H1 (cell line): ENCODE data around the gene MFN1. TPM values are rescaled to one million over a fixed set of nuclear protein-coding genes. Genes with fewer than 3 reads are reported as not detected.

Source experiments
- CTCF ChIA-PET: fragments of 300-600 bp; sonication (Branson Sonifier 250); formaldehyde crosslinking; loops from one replicate; lab custom pipeline; 2021; ENCODE audit not compliant: partially characterized antibody; lab: Charles Lee
- POLR2A ChIA-PET: fragments of 300-600 bp; sonication (Branson Sonifier 250); formaldehyde crosslinking; loops from one replicate; lab custom pipeline; 2021; ENCODE audit warnings: inconsistent platforms; ENCODE audit not compliant: partially characterized antibody; lab: Charles Lee
- DNase-seq, 2 experiments: peaks; one replicate each; pipeline versions ENCODE4 v3.0.0 to v3.0.0-alpha.2; 2010 to 2022; ENCODE audit warnings: low spot score in 2 of 2, low read depth in 1 of 2, mixed read lengths in 1 of 2
- FAIRE-seq: peaks from 2 replicates; lab custom pipeline; 2011; peaks lifted over from hg19 to GRCh38; lab: Jason Lieb, UNC
- H2AFZ ChIP-seq: 2 replicates; pipeline ENCODE4 v1.8.1; 2012; ENCODE audit warnings: low read length, inconsistent platforms
- H2AK5ac ChIP-seq: 2 replicates; pipeline ENCODE4 v1.6.1; 2013; ENCODE audit warnings: low read depth, low read length
- H2BK120ac ChIP-seq: replicated peaks from 2 replicates; pipeline ENCODE3; 2013; ENCODE audit warnings: low read depth, low read length, inconsistent platforms
- H2BK12ac ChIP-seq: 2 replicates; pipeline ENCODE4 v1.6.1; 2013; ENCODE audit warnings: low read depth, low read length
- H2BK15ac ChIP-seq: 2 replicates; pipeline ENCODE4 v1.6.1; 2013; ENCODE audit warnings: low read length
- H2BK20ac ChIP-seq: 2 replicates; pipeline ENCODE4 v1.6.1; 2013; ENCODE audit warnings: low read length
- H2BK5ac ChIP-seq: 2 replicates; pipeline ENCODE4 v1.6.1; 2013; ENCODE audit warnings: low read depth, low read length
- H3K14ac ChIP-seq: 2 replicates; pipeline ENCODE4 v1.6.1; 2013; ENCODE audit warnings: inconsistent platforms; ENCODE audit not compliant: insufficient read length
- H3K18ac ChIP-seq: 2 replicates; pipeline ENCODE4 v1.6.1; 2013; ENCODE audit warnings: low read length; ENCODE audit errors: extremely low read depth
- H3K23ac ChIP-seq: 2 replicates; pipeline ENCODE4 v1.6.1; 2013; ENCODE audit warnings: inconsistent platforms; ENCODE audit not compliant: insufficient read length
- H3K23me2 ChIP-seq: 2 replicates; pipeline ENCODE4 v1.6.1; 2013; ENCODE audit warnings: low read depth, low read length
- H3K27ac ChIP-seq: 2 replicates; pipeline ENCODE4 v1.6.1; 2011; ENCODE audit warnings: low read depth, low read length, inconsistent platforms
- H3K27me3 ChIP-seq, 4 experiments: replicated peaks in 1 of 4; 1 replicate in 1 of 4; 2 replicates in 3 of 4; pipeline versions ENCODE4 v1.6.1 to v1.8.1; 2011 to 2013; ENCODE audit warnings: low read length in 3 of 4, mild to moderate bottlenecking in 3 of 4, inconsistent platforms in 2 of 4, mixed read lengths in 2 of 4, moderate library complexity in 1 of 4; ENCODE audit not compliant: control insufficient read depth in 3 of 4, insufficient read depth in 3 of 4; ENCODE audit errors: extremely low read depth in 1 of 4
- H3K36me3 ChIP-seq, 4 experiments: 2 replicates each; pipeline versions ENCODE4 v1.6.1 to v1.8.1; 2011 to 2013; ENCODE audit warnings: mild to moderate bottlenecking in 4 of 4, low read length in 3 of 4, moderate library complexity in 2 of 4, control low read depth in 1 of 4, inconsistent platforms in 1 of 4; ENCODE audit not compliant: insufficient read depth in 4 of 4, control insufficient read depth in 2 of 4
- H3K4ac ChIP-seq: replicated peaks from 2 replicates; pipeline ENCODE3; 2013; ENCODE audit warnings: low read length, low read depth, mixed read lengths, inconsistent platforms; ENCODE audit not compliant: insufficient read length
- H3K4me1 ChIP-seq, 4 experiments: replicated peaks in 1 of 4; 1 replicate in 1 of 4; 2 replicates in 3 of 4; pipeline versions ENCODE4 v1.6.1 to v1.8.1; 2011 to 2013; ENCODE audit warnings: low read length in 3 of 4, inconsistent platforms in 2 of 4, mixed read lengths in 1 of 4; ENCODE audit not compliant: insufficient read depth in 4 of 4, control insufficient read depth in 3 of 4
- H3K4me2 ChIP-seq, 2 experiments: 2 replicates each; pipeline versions ENCODE4 v1.6.1 to v1.8.1; 2011 to 2013; ENCODE audit warnings: low read depth in 2 of 2, low read length in 2 of 2, control low read depth in 1 of 2, inconsistent platforms in 1 of 2, mild to moderate bottlenecking in 1 of 2; ENCODE audit not compliant: insufficient read depth in 1 of 2
- H3K4me3 ChIP-seq, 4 experiments: fragments of 200-600, 300-600 bp in 1 of 4; sonication (generic), shearing (Covaris generic), sonication (Bioruptor Twin) in 1 of 4; 2 replicates each; pipeline versions ENCODE4 v1.5.1 to v1.8.1; 2011 to 2016; ENCODE audit warnings: low read length in 4 of 4, low read depth in 3 of 4, control low read depth in 2 of 4, inconsistent platforms in 2 of 4, mild to moderate bottlenecking in 2 of 4, mixed read lengths in 1 of 4, moderate library complexity in 1 of 4; ENCODE audit not compliant: insufficient read depth in 2 of 4; ENCODE audit errors: extremely low read depth in 1 of 4
- H3K56ac ChIP-seq: replicated peaks from 2 replicates; pipeline ENCODE3; 2013; ENCODE audit warnings: low read depth, mild to moderate bottlenecking, mixed read lengths, low read length, inconsistent platforms; ENCODE audit not compliant: insufficient read length
- H3K79me1 ChIP-seq: 2 replicates; pipeline ENCODE4 v1.6.1; 2013; ENCODE audit warnings: low read depth, low read length, control low read depth
- H3K79me2 ChIP-seq, 2 experiments: 2 replicates each; pipeline versions ENCODE4 v1.6.1 to v1.8.1; 2012 to 2013; ENCODE audit warnings: low read length in 2 of 2, mild to moderate bottlenecking in 2 of 2, inconsistent platforms in 1 of 2; ENCODE audit not compliant: insufficient read depth in 2 of 2, control insufficient read depth in 1 of 2
- H3K9ac ChIP-seq, 4 experiments: replicated peaks in 1 of 4; 1 replicate in 1 of 4; 2 replicates in 3 of 4; pipeline versions ENCODE4 v1.6.1 to v1.8.1; 2011 to 2013; ENCODE audit warnings: low read depth in 3 of 4, low read length in 3 of 4, control low read depth in 2 of 4, mild to moderate bottlenecking in 2 of 4, moderate library complexity in 2 of 4, inconsistent platforms in 1 of 4; ENCODE audit errors: extremely low read depth in 1 of 4
- H3K9me3 ChIP-seq, 2 experiments: 2 replicates each; pipeline versions ENCODE4 v1.6.1 to v1.8.1; 2012 to 2013; ENCODE audit warnings: mild to moderate bottlenecking in 2 of 2, moderate library complexity in 2 of 2, control low read depth in 1 of 2, inconsistent platforms in 1 of 2, low read depth in 1 of 2, low read length in 1 of 2, mixed read lengths in 1 of 2; ENCODE audit not compliant: insufficient read depth in 2 of 2
- H4K20me1 ChIP-seq, 2 experiments: replicated peaks in 1 of 2; 2 replicates each; pipeline versions ENCODE3 to v1.8.1; 2011 to 2013; ENCODE audit warnings: inconsistent platforms in 2 of 2, low read length in 2 of 2, mild to moderate bottlenecking in 1 of 2; ENCODE audit not compliant: insufficient read depth in 2 of 2, control insufficient read depth in 1 of 2
- H4K5ac ChIP-seq: 2 replicates; pipeline ENCODE4 v1.6.1; 2013; ENCODE audit warnings: low read length, low read depth, mixed read lengths, inconsistent platforms; ENCODE audit not compliant: insufficient read length
- H4K8ac ChIP-seq: 2 replicates; pipeline ENCODE4 v1.8.0; 2013; ENCODE audit warnings: mild to moderate bottlenecking, moderate library complexity, low read length, inconsistent platforms; ENCODE audit not compliant: insufficient read depth; ENCODE audit errors: extremely low read depth
- H4K91ac ChIP-seq: replicated peaks from 2 replicates; pipeline ENCODE3; 2013; ENCODE audit warnings: low read length, mixed read lengths, inconsistent platforms; ENCODE audit not compliant: insufficient read length
- CTCF ChIP-seq, 3 experiments: IDR thresholded peaks; 1 replicate in 2 of 3; 2 replicates in 1 of 3; pipeline versions ENCODE4 v1.5.1 to v1.6.1; 2011; ENCODE audit warnings: low read length in 3 of 3, mild to moderate bottlenecking in 3 of 3, inconsistent platforms in 2 of 3, low read depth in 1 of 3, moderate library complexity in 1 of 3; ENCODE audit not compliant: insufficient read depth in 1 of 3; ENCODE audit errors: control extremely low read depth in 1 of 3
- RAD21 ChIP-seq, 2 experiments: IDR thresholded peaks in 1 of 2; conservative IDR thresholded peaks in 1 of 2; 2 replicates each; pipeline ENCODE4 v1.6.1; 2011; ENCODE audit warnings: low read depth in 2 of 2, low read length in 2 of 2, improper control_type of control experiment in 1 of 2, inconsistent platforms in 1 of 2, mild to moderate bottlenecking in 1 of 2, moderate library complexity in 1 of 2
- RNF2 ChIP-seq: fragments of 200-900, 300-1000 bp; sonication (generic); IDR thresholded peaks from 2 replicates; pipeline ENCODE4 v1.7.1; 2016; ENCODE audit warnings: borderline replicate concordance, low read depth, mild to moderate bottlenecking, antibody characterized with exemption, low read length; ENCODE audit not compliant: poor library complexity, severe bottlenecking; ENCODE audit errors: missing control alignments
- SIRT6 ChIP-seq: IDR thresholded peaks from one replicate; pipeline ENCODE4 v1.7.1; 2012; ENCODE audit warnings: low read length, inconsistent platforms
- WGBS, 2 experiments: shearing (Covaris generic) in 1 of 2; methylation state at CpG; one replicate each; pipeline versions ENCODE4 v1.1.6 to v1.1.7; 2013 to 2015; ENCODE audit warnings: low lambda C conversion rate in 2 of 2, mixed read lengths in 2 of 2, inconsistent platforms in 1 of 2, low coverage in 1 of 2, missing lambda C conversion rate in 1 of 2; ENCODE audit not compliant: insufficient replicate concordance in 2 of 2, insufficient coverage in 1 of 2, insufficient read length in 1 of 2; ENCODE audit errors: extremely low coverage in 1 of 2, missing lambda C conversion rate in 1 of 2; 5-methylcytosine and 5-hydroxymethylcytosine counted together
- polyA plus RNA-seq, 7 experiments: library from polyadenylated mRNA; depleted of rRNA in 3 of 7; stranded (reverse) in 5 of 7; unstranded in 2 of 7; fragments of >200 nt in 5 of 7; fragments of 200-250 nt in 2 of 7; gene quantifications; 1 replicate in 5 of 7; 2 replicates in 1 of 7; 4 replicates in 1 of 7; pipeline versions ENCODE4 v1.2.1 to v1.2.3, GENCODE V29; 2011 to 2013; ENCODE audit warnings: missing spikeins in 2 of 7, mixed read lengths in 2 of 7
- total RNA-seq: library from RNA; stranded (reverse); fragmentation: NEBNext Ultra II Directional; extraction: Animal tissue kit (Norgen Biotek cat#: 25700); gene quantifications from 2 replicates; pipeline ENCODE4 v1.2.1, GENCODE V29; 2021

Gene MFN1
- total and polyA plus RNA-seq, 2 of the 8 experiments (the other 6 are each of a cell fraction or from before 2014, with no cell fraction given): 9.1 to 35.6 TPM

DNA sequence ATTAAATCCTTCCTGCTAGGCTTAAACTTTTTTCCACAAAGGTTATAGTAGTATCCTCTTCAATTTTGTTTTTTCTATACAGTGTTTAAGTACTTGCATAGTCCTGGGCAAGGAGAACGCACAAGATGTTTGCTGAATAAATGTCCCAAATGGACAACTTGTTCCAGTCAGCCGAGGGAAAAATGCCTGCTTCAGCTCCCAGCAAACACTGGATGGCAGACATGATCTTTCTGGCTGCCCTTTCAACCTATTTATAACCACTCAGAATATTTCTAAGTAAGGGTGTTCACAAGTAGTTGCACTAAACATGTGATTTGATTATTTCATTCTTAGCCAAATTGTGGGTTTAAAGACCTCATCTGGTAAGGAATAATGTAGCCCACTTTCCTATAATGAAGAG is 74.0 kb downstream of the MFN1 start:
- Histone ChIP-seq H2AFZ (no peak overlapping the region), H3K4me3 (no peak overlapping the region), H2AK5ac (no peak overlapping the region), H3K9me3 (no peaks in the 10 kb centered on the region), H3K36me3 (peaks cover 0 to 4% (median under 1%) of the 10 kb centered on the region in 4 experiments; a peak in 1 of 8 replicates), H3K18ac (no peak overlapping the region), H3K23me2 (no peaks in the 10 kb centered on the region), H3K27me3 (no peaks in the 10 kb centered on the region), H4K91ac (no peak overlapping the region), H4K20me1 (no peaks in the 10 kb centered on the region), H3K4ac (no peak overlapping the region), H2BK15ac (no peak overlapping the region), H4K8ac (no peak overlapping the region), H2BK12ac (no peak overlapping the region), H3K23ac (no peak overlapping the region), H2BK120ac (no peak overlapping the region), H2BK5ac (no peak overlapping the region), H3K9ac (no peak overlapping the region), H3K14ac (no peak overlapping the region), H3K56ac (no peak overlapping the region), H3K4me2 (no peak overlapping the region), H2BK20ac (no peak overlapping the region), H4K5ac (no peak overlapping the region), H3K27ac (no peak overlapping the region), H3K79me2 (no peaks in the 10 kb centered on the region), H3K4me1 (no peaks in the 10 kb centered on the region), H3K79me1 (no peaks in the 10 kb centered on the region)
- no peak for DNase-seq
- FAIRE-seq: no peak
- POLR2A ChIA-PET: interaction anchor here (2.6 kb wide), 1 partner anchor 142 kb away, joined by 7 read pairs; the partner anchor contains the start of gene ACTL6A
- CTCF ChIA-PET: interaction anchor here (0.6 to 1.4 kb wide), 14 partner anchors 9 to 145 kb away, joined by 3 to 7 read pairs (median 4); partner anchors contain the start of gene ACTL6A
- TF ChIP-seq CTCF (IDR thresholded peaks at IDR 0.05; ENCODE audit: control extremely low read depth in 1 of 3, insufficient read depth in 1 of 3, low read depth in 1 of 3, low read length in 3 of 3): peak; percentile 40 to 48 (median 43); a peak in 3 of 4 replicates
- no peak for TF ChIP-seq SIRT6
- TF ChIP-seq RAD21 (IDR thresholded peaks at IDR 0.05 in 1 of 2, conservative IDR thresholded peaks at IDR 0.05 in 1 of 2; ENCODE audit: low read depth in 2 of 2, low read length in 2 of 2): peak; percentile 73 to 77
- no peak for TF ChIP-seq RNF2
- WGBS, 2 experiments: 85% methylated on average over 2 of the region's 2 CpGs; no CpG with 5 or more reads in 1 of the 2 experiments
